Stomach (tissue), 4 donors: ENCODE measurements around the gene LAYN.

Experiments
- EP300 ChIP-seq: sonication (generic); formaldehyde crosslinking; IDR thresholded peaks from one replicate; pipeline ENCODE4 v1.6.1; 2017; ENCODE audit warnings: antibody characterized with exemption
- POLR2A ChIP-seq, 4 donors: fragments of 450-650 bp; IDR thresholded peaks; one replicate each; pipeline ENCODE4 v1.6.1; 2016; ENCODE audit warnings: antibody characterized with exemption in 4 of 4, control low read depth in 2 of 4, mild to moderate bottlenecking in 1 of 4, moderate library complexity in 1 of 4
- POLR2AphosphoS5 ChIP-seq, 3 donors: sonication (generic); formaldehyde crosslinking; IDR thresholded peaks; one replicate each; pipeline ENCODE4 v1.6.1; 2016; ENCODE audit warnings: antibody characterized with exemption in 3 of 3
- TF ChIP-seq, protein P1 (sequence below), 7 experiments: fragments of 450-650 bp in 4 of 7; fragments of 200-600 bp in 3 of 7; sonication (generic) in 3 of 7; IDR thresholded peaks; one replicate each; pipeline ENCODE4 v1.5.1; 2016 to 2019; ENCODE audit warnings: antibody characterized with exemption in 7 of 7, control low read depth in 2 of 7, mild to moderate bottlenecking in 1 of 7

DNA sequence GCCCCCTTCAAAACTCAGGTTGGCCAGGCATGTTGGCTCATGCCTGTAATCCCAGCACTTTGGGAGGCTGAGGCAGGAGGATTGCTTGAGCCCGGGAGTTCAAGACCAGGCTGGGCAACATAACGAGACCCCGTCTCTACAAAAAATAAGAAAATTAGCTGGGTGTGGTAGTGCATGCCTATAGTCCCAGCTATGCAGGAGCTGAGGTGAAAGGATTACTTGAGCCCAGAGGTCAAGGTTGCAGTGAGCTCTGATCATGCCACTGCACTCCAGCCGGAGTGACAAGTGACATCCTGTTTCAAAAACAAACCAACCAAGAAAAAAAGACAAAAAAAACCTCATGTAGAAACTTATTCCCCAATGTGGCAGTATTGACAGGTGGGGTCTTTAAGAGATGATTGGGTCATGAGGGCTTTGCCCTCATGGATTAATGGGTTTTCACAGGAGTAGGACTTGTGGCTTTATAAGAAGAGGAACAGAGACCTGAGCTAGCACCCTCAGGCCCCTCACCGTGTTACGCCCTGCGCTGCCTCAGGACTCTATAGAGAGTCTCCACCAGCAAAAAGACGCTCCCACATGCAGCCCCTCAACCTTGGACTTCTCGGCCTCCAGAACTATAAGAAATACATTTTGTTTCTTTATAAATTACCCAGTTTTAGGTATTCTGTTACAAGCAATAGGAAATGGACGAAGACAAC lies 22.3 kb downstream of the LAYN start:
- TF ChIP-seq POLR2A (IDR thresholded peaks at IDR 0.05): no peak
- TF ChIP-seq, protein P1, sequence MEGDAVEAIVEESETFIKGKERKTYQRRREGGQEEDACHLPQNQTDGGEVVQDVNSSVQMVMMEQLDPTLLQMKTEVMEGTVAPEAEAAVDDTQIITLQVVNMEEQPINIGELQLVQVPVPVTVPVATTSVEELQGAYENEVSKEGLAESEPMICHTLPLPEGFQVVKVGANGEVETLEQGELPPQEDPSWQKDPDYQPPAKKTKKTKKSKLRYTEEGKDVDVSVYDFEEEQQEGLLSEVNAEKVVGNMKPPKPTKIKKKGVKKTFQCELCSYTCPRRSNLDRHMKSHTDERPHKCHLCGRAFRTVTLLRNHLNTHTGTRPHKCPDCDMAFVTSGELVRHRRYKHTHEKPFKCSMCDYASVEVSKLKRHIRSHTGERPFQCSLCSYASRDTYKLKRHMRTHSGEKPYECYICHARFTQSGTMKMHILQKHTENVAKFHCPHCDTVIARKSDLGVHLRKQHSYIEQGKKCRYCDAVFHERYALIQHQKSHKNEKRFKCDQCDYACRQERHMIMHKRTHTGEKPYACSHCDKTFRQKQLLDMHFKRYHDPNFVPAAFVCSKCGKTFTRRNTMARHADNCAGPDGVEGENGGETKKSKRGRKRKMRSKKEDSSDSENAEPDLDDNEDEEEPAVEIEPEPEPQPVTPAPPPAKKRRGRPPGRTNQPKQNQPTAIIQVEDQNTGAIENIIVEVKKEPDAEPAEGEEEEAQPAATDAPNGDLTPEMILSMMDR (IDR thresholded peaks at IDR 0.05): no peak
- no peak for TF ChIP-seq POLR2AphosphoS5 (IDR thresholded peaks at IDR 0.05)
- TF ChIP-seq EP300: no peak
